K562 (cell line): Measurements from ENCODE around the gene XPC. TPM values are rescaled to one million over a fixed set of nuclear protein-coding genes. Genes with fewer than 3 reads are reported as not detected.

Source experiments
- CBX8 ChIP-seq: fragments of 200-600 bp; sonication (generic); IDR thresholded peaks from 2 replicates; pipeline ENCODE4 v1.6.1; 2012; ENCODE audit warnings: borderline replicate concordance, mixed run types, low read depth, mild to moderate bottlenecking, moderate library complexity, mixed read lengths, low read length, control low read depth, inconsistent platforms; ENCODE audit not compliant: poor library complexity, severe bottlenecking; ENCODE audit errors: extremely low read depth
- DIDO1 ChIP-seq: fragments of 450-650 bp; IDR thresholded peaks from 2 replicates; pipeline ENCODE4 v1.6.1; 2016; ENCODE audit warnings: low read depth, missing biosample characterization, missing genetic modification characterization
- GTF2A2 ChIP-seq: IDR thresholded peaks from 2 replicates; pipeline ENCODE4 v1.6.1; 2016; ENCODE audit warnings: mild to moderate bottlenecking, missing genetic modification characterization, missing compliant biosample characterization
- HMGN3 ChIP-seq: IDR thresholded peaks from 2 replicates; pipeline ENCODE4 v1.6.1; 2011; ENCODE audit warnings: borderline replicate concordance, low read depth, mild to moderate bottlenecking, mixed read lengths, low read length; ENCODE audit not compliant: insufficient read length; ENCODE audit errors: extremely low read depth
- ILF3 ChIP-seq: fragments of 450-650 bp; IDR thresholded peaks from 2 replicates; pipeline ENCODE4 v1.6.1; 2018; ENCODE audit warnings: antibody characterized with exemption, mild to moderate bottlenecking, moderate library complexity, borderline replicate concordance
- JUNB ChIP-seq: fragments of 450-650 bp; formaldehyde crosslinking; conservative IDR thresholded peaks from 2 replicates; pipeline ENCODE4 v1.4.0; 2020; ENCODE audit warnings: mild to moderate bottlenecking
- KLF1 ChIP-seq: fragments of 450-650 bp; IDR thresholded peaks from 2 replicates; pipeline ENCODE4 v1.6.1; 2016; ENCODE audit warnings: missing genetic modification characterization, missing compliant biosample characterization
- NBN ChIP-seq: fragments of 450-650 bp; IDR thresholded peaks from 2 replicates; pipeline ENCODE4 v1.6.1; 2016; ENCODE audit warnings: low read depth, mild to moderate bottlenecking
- NFE2L1 ChIP-seq: fragments of 450-650 bp; IDR thresholded peaks from 2 replicates; pipeline ENCODE4 v1.6.1; 2016; ENCODE audit warnings: missing genetic modification characterization, low read depth, mild to moderate bottlenecking, missing compliant biosample characterization, moderate library complexity, borderline replicate concordance
- POLR2G ChIP-seq: fragments of 200-400 bp; formaldehyde crosslinking; IDR thresholded peaks from 2 replicates; pipeline ENCODE4 v1.6.1; 2017; ENCODE audit warnings: low read depth, mild to moderate bottlenecking, antibody characterized with exemption, low read length, moderate library complexity
- POLR3A ChIP-seq: IDR thresholded peaks from 2 replicates; pipeline ENCODE4 v1.6.1; 2011; ENCODE audit warnings: borderline replicate concordance, mild to moderate bottlenecking, moderate library complexity; ENCODE audit not compliant: insufficient read length, insufficient read depth; ENCODE audit errors: extremely low read depth
- RBM17 ChIP-seq: fragments of 200-400 bp; formaldehyde crosslinking; IDR thresholded peaks from 2 replicates; pipeline ENCODE4 v1.6.1; 2017; ENCODE audit warnings: low read depth, mild to moderate bottlenecking, low read length, borderline replicate concordance
- SRSF3 ChIP-seq: fragments of 200-400 bp; formaldehyde crosslinking; IDR thresholded peaks from 2 replicates; pipeline ENCODE4 v1.6.1; 2016; ENCODE audit warnings: mild to moderate bottlenecking, low read length, moderate library complexity; ENCODE audit not compliant: insufficient read depth
- SRSF7 ChIP-seq: fragments of 200-400 bp; formaldehyde crosslinking; optimal IDR thresholded peaks from 2 replicates; pipeline ENCODE3; 2017; ENCODE audit warnings: mild to moderate bottlenecking, low read depth, low read length
- ZNF224 ChIP-seq: sonication (generic); formaldehyde crosslinking; IDR thresholded peaks from 2 replicates; pipeline ENCODE4 v1.8.0; 2022; ENCODE audit warnings: mild to moderate bottlenecking, missing genetic modification reagents
- ZNF507 ChIP-seq: conservative IDR thresholded peaks from 2 replicates; pipeline ENCODE4 v1.6.1; 2017; ENCODE audit warnings: missing genetic modification characterization, missing compliant biosample characterization
- polyA plus RNA-seq, 8 experiments: library from polyadenylated mRNA; depleted of rRNA in 4 of 8; stranded (reverse) in 5 of 8; unstranded in 3 of 8; fragments of >200 nt; fragmentation: Nextera tagmentation in 2 of 8; fragmentation: Illumina TruSeq in 1 of 8; extraction: Ambion mirVana in 2 of 8; extraction: Trizol in 1 of 8; gene quantifications; 2 replicates each; pipeline versions ENCODE4 v1.2.1 to v1.2.3, GENCODE V29; 2011 to 2014; ENCODE audit warnings: inconsistent platforms in 1 of 8, missing spikeins in 1 of 8
- total RNA-seq, 7 experiments: library from RNA; depleted of rRNA in 6 of 7; stranded (reverse); fragments of >200 nt in 6 of 7; fragmentation: Illumina TruSeq in 2 of 7; extraction: Trizol in 2 of 7; gene quantifications; 2 replicates each; pipeline versions ENCODE4 v1.2.1 to v1.2.3, GENCODE V29; 2011 to 2021; ENCODE audit warnings: low replicate concordance in 1 of 7
- TF ChIP-seq, protein P1 (sequence below): fragments of 250-450 bp; sonication (Bioruptor Pico); IDR thresholded peaks from 2 replicates; pipeline ENCODE4 v1.4.0; 2020; ENCODE audit warnings: mild to moderate bottlenecking, moderate library complexity
- TF ChIP-seq, protein P2 (sequence below): sonication (generic); formaldehyde crosslinking; IDR thresholded peaks from 2 replicates; pipeline ENCODE4 v1.8.0; 2022; ENCODE audit warnings: mild to moderate bottlenecking, missing genetic modification reagents
- TF ChIP-seq, protein P3 (sequence below): fragments of 250-450 bp; sonication (Bioruptor Pico); IDR thresholded peaks from 2 replicates; pipeline ENCODE4 v1.6.1; 2021; ENCODE audit warnings: mild to moderate bottlenecking
- TF ChIP-seq, protein P4 (sequence below), 3 experiments: fragments of 200-800 bp in 1 of 3; sonication (Bioruptor generic) in 1 of 3; sonication (generic) in 1 of 3; formaldehyde crosslinking in 1 of 3; IDR thresholded peaks; 2 replicates each; pipeline versions ENCODE4 v1.6.1 to v1.8.0; 2016 to 2022; ENCODE audit warnings: mild to moderate bottlenecking in 2 of 3, missing compliant biosample characterization in 2 of 3, missing genetic modification characterization in 2 of 3, missing genetic modification reagents in 1 of 3

XPC gene
- total and polyA plus RNA-seq, 9 of the 15 experiments (the other 6 are each of a cell fraction or from before 2014, with no cell fraction given), result 3.8 to 54.7 (median 41.3) TPM

DNA sequence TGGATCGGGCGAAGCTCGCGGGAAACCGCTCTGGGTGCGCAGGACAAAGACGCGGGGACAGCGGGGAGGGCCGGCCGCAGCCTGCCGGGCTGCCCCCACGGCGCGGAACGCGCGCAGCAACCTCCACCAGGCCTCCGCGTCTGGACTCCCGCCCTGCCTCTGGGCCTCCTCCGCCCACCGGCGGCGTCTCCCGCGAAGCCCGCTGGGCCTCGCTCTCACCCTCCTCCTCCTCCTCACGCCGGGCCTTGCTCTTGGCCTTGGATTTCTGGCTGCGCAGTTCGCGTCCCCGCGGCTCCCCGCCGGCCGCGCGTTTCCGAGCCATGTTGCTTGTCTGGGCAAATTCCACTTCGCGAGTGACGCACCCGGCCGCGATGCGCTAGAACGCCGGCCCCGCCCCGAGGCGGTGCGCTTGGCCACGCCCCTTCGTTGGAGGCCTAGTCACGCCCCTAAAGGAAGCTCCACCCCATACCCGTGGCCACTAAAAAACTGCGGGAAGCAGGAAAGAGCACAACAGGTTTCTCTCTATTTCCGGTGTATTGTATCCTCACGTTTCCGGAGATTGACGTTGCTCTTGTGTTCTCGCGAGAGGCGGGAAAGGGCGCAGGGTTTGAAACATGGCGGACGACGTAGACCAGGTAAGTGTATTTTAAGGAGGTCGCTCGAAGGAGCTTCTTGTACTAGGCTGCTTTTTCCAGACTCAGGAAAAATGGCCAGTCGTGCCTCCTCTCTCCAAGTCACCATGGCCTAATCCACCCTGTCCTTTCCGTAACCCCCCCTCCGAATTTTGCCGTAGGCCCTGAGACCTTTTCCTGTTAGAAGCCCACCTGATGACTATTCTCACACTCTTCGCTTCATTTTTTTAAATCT lies at the start of gene XPC, which contains the start of gene LSM3 (continued):
- TF ChIP-seq ILF3 (no peak), NFE2L1 (no peak), DIDO1 (tag) (peak; percentile 84), ZNF224 (CRISPR knock-in tag) (peak; percentile 79; the same call in 1 of the 2 replicates), JUNB (CRISPR knock-in tag) (no peak), POLR3A (no peak), CBX8 (no peak), KLF1 (tag) (0 out of 2 replicates have a peak, but pooled peaks have one; percentile 37), NBN (peak; percentile 44; the same call in 1 of the 2 replicates), RBM17 (no peak), SRSF3 (no peak), GTF2A2 (tag) (0 out of 2 replicates have a peak, but pooled peaks have one; percentile 43), SRSF7 (no peak), ZNF507 (tag) (no peak), HMGN3 (no peak), POLR2G (peak; percentile 100)
- TF ChIP-seq, protein P1, sequence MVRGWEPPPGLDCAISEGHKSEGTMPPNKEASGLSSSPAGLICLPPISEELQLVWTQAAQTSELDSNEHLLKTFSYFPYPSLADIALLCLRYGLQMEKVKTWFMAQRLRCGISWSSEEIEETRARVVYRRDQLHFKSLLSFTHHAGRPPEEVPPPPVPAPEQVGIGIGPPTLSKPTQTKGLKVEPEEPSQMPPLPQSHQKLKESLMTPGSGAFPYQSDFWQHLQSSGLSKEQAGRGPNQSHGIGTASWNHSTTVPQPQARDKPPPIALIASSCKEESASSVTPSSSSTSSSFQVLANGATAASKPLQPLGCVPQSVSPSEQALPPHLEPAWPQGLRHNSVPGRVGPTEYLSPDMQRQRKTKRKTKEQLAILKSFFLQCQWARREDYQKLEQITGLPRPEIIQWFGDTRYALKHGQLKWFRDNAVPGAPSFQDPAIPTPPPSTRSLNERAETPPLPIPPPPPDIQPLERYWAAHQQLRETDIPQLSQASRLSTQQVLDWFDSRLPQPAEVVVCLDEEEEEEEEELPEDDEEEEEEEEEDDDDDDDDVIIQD, result 0 out of 2 replicates have a peak, but pooled peaks have one; percentile 53
- TF ChIP-seq, protein P2, sequence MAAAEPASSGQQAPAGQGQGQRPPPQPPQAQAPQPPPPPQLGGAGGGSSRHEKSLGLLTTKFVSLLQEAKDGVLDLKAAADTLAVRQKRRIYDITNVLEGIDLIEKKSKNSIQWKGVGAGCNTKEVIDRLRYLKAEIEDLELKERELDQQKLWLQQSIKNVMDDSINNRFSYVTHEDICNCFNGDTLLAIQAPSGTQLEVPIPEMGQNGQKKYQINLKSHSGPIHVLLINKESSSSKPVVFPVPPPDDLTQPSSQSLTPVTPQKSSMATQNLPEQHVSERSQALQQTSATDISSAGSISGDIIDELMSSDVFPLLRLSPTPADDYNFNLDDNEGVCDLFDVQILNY (CRISPR knock-in tag), result 0 out of 2 replicates have a peak, but pooled peaks have one; percentile 75
- TF ChIP-seq, protein P3, sequence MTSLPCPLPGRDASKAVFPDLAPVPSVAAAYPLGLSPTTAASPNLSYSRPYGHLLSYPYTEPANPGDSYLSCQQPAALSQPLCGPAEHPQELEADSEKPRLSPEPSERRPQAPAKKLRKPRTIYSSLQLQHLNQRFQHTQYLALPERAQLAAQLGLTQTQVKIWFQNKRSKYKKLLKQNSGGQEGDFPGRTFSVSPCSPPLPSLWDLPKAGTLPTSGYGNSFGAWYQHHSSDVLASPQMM (CRISPR knock-in tag), result no peak
- TF ChIP-seq, protein P4, sequence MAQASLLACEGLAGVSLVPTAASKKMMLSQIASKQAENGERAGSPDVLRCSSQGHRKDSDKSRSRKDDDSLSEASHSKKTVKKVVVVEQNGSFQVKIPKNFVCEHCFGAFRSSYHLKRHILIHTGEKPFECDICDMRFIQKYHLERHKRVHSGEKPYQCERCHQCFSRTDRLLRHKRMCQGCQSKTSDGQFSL (CRISPR knock-in tag; IDR thresholded peaks at IDR 0.05), result no peak
- TF ChIP-seq, protein P4 (tag; IDR thresholded peaks at IDR 0.05), result no peak
